Activated CD4-positive, alpha-beta T cell treated with anti-CD3 and anti-CD28 coated beads, Interleukin-2, amount 50 U/mL, for 4 hours (primary cell): ENCODE measurements around the gene LMNTD2.

Source experiments
- DNase-seq, 2 experiments: peaks; one replicate each; pipeline ENCODE4 v3.0.0-alpha.2; 2020

The LMNTD2 gene, protein sequence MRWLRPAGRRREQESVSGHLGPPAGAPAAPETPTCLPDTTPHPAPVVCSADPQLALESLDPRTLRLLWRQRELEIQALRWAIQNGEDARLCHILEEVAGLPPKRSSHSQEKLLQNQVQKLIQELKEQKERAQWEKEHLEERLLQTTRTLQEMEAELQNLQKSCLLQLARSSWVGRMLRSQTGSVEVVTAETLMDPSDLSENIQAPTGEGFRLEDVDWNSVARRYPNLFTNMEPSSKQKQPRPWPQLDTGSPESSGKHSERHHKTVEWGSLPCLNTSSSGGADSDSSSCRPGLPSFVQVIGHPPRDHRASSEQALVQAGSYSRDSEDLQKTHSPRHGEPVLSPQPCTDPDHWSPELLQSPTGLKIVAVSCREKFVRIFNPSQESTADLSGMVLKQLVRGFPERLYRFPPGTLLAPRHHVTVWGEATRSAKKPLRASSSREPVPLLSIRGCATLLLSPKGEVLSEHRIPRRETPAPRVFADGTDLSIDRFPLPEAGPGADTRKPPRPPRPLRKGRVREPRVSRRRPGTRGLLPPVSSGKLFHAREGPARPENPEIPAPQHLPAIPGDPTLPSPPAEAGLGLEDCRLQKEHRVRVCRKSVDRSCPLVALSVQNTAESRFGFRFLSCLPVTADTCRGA

DNA sequence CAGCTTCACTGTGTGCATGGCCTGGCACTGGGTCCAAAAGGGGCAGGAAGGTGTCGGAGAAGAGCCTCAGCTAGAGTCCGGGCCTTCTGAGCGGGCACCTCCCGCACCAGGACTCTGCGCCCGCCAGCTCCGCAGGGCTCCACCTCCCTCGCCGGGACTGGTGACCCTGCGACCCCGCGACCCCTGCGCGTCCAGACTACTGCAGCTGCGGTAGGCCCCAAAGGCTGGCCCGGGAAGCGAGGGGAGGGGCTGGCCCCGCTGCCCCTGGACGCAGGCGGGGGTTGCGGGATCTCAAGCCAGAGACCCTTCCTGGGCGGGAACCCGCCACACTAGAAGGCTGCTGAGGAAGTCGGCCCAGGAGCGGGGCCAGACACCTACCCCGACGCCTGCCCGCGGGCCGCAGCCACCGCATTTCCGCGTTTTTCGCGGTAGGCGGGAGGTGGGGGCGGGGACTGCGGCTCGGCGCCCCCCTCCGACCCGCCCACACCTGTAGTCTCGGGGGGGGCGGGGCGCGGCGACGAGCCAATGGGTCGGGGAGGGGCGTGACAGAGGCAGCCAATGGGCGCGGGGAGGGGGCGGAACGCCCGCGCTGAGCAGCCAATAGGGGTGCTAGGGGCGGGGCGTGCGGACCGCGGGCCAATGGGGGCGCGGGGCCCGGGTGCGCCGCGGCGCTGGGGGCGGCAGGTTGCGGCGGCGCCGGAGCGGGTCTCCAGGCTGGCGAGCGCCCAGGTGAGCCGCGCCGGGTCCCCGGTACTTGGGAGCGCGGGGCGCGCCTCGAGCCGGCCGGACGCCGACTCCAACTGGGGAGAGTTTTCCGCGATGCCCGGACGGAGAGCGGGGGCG is at the start of gene LMNTD2, which contains the start of gene RASSF7:
Gene LMNTD2, minus strand, starts transcription at position 434 of the 843 bp plus-strand sequence. Its CDS starts 22 bp downstream, at position 412.
Gene RASSF7, plus strand, starts transcription at position 666 of the 843 bp plus-strand sequence. CDS start 799 bp downstream, outside the sequence.
- peak; percentile 96 for DNase-seq

- no peak for DNase-seq
Observed at GRCh38 chr11:609341-609811, 48.8 kb upstream of the LMNTD2 start.

- DNase-seq: no peak
Observed at GRCh38 chr11:608791-609251, 48.3 kb upstream of the LMNTD2 start.

DNA sequence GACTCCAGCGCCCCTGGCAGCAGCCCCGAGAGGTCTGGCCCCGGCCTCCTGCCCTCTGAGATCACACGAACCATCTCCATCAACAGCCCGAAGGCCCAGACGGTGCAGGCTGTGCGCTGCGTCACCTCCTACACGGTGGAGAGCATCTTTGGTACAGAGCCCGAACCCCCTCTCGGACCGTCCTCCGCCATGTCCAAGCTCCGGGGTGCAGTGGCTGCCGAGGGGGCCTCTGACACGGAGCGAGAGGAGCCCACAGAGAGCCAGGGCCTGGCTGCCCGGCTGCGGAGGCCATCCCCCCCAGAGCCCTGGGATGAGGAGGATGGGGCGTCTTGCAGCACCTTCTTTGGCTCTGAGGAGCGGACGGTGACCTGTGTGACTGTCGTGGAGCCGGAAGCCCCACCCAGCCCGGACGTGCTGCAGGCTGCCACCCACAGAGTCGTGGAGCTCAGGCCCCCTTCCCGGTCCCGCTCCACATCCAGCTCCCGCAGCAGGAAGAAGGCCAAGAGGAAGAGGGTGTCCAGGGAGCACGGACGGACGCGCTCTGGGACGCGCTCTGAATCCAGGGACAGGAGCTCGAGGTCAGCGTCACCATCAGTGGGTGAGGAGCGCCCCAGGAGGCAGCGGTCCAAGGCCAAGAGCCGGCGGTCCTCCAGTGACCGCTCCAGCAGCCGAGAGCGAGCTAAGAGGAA is 47.6 kb upstream of the LMNTD2 start:
- DNase-seq: no peak

- DNase-seq: no peak
Observed at GRCh38 chr11:607020-607780, 46.7 kb upstream of the LMNTD2 start.

- DNase-seq: no peak
Observed at GRCh38 chr11:606245-606644, 45.7 kb upstream of the LMNTD2 start.

GRCh38 chr11:605286-606129 is 45.0 kb upstream of the LMNTD2 start:
- no peak for DNase-seq

GRCh38 chr11:603154-603553 is 42.6 kb upstream of the LMNTD2 start:
- no peak for DNase-seq

DNA sequence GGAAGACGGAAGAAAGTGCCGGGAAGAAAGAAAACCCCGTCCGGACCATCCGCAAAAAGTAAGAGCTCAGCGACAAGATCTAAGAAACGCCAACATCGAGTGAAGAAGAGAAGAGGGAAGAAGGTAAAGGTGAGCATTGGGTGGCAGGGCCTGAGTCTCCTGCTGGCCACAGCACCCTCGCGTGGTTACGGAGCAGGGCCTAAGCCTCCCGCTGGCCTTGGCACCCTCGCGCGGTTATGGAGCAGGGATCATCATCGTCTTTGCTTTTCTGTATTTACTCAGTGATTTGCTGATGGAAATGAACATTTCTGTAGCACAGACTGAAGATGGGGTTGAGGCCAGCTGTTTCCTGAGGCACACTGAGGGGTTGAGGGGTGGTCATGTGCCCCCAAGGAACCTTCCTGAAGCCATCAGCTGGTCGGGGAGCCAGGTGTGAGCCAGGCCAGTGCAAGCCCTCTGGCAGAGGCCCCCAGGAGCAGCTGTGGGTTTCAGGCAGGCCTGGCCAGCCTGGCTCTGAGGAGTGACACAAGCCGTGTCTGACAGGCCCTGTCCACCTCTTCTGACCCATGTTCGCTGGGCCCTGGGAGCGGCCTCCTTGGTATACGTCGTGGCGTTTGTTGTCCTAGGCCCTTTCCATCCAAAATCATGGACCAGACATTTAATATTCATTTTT is 41.2 kb upstream of the LMNTD2 start:
- DNase-seq: no peak

GRCh38 chr11:598005-598680 is 37.6 kb upstream of the LMNTD2 start:
- no peak for DNase-seq

GRCh38 chr11:597166-597725 is 36.7 kb upstream of the LMNTD2 start:
- DNase-seq: no peak

DNA sequence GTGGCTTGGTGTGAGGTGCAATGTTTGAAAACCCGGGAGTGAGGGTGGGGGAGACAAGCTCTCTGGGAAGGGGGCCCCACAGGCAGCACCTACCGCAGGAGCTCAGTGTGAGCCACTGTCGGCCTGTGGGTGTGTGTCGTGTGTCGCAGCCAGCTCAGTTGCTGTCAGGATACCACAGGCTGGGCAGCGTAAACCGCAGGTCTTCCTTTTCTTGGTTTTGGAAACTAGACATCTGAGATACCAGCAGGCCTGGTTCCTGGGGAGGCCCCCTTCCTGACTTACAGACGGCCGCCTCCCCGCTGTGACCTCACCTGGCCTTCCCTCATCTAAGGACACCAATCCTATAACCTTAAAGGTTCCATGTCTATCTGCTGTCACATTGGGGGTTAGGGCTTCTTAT is 35.8 kb upstream of the LMNTD2 start:
- DNase-seq: no peak

GRCh38 chr11:595400-595799 is 34.9 kb upstream of the LMNTD2 start:
- DNase-seq: no peak

GRCh38 chr11:593347-593746 is 32.8 kb upstream of the LMNTD2 start:
- DNase-seq: no peak

DNA sequence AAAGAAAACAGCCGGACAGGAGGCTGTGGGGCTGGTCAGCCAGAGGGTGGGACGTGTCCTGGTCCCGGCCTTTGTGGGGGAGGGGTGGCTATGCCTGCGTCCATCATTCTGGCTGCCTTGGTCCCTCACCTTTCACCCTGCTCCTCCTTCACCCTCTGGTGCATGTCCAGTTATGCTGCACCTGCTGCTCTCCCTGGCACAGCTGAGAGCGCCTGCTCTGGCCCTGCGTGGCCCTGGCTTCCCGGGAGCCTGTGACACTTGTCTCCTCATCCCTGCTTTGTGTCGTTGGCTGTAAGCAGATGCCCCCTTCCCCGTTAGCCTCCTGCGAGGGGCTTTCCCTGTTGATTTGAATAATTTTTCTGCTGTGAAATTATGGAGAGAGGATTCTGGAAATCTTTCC is 32.4 kb upstream of the LMNTD2 start:
- no peak for DNase-seq

DNA sequence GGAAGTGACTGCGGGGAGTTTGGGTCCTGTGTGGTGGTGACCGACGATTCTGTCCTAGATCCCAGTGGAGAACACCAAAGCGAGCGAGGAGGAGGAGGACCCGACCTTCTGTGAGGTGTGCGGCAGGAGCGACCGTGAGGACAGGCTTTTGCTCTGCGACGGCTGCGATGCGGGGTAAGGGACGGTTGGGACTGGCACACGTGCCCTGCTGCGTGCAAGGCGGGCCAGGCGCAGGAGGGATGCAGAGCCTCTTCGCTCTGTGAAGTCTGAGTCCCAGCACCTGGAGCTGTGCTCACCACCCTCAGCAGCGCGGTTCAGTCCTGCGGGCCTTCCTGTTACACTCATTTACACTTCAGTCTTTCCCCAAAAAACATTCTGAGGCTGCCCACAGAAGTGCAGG is 32.0 kb upstream of the LMNTD2 start:
- DNase-seq: no peak

GRCh38 chr11:590997-591396 is 30.5 kb upstream of the LMNTD2 start:
- no peak for DNase-seq

DNA sequence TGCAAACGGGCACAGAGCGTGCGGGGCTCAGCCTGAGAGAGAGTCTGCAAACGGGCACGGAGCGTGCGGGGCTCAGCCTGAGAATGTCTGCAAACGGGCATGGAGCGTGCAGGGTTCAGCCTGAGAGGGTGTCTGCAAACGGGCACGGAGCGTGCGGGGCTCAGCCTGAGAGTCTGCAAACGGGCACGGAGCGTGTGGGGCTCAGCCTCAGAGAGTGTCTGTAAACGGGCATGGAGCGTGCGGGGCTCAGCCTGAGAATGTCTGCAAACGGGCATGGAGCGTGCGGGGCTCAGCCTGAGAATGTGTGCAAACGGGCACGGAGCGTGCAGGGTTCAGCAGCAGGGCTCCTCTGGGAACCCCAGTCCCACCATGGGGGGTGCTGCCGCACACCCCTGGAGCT is 29.3 kb upstream of the LMNTD2 start:
- DNase-seq: no peak

GRCh38 chr11:587978-588380 is 27.4 kb upstream of the LMNTD2 start:
- DNase-seq: peak; percentile 68 to 75
